Measurements from ENCODE around the gene RBM44. TPM values are rescaled to one million over a fixed set of nuclear protein-coding genes. Genes with fewer than 3 reads are reported as not detected.

The RBM44 gene
- total and polyA plus RNA-seq, 3 donors from 2014 or later: 15.0 to 23.4 (median 21.1) TPM

- no peak overlapping the region for H3K4me3 ChIP-seq
- DNase-seq: no peak
- no peaks in the 10 kb centered on the region for H3K27me3 ChIP-seq
- no peak overlapping the region for H3K27ac ChIP-seq
- H3K9me3 ChIP-seq: no peaks in the 10 kb centered on the region
- TF ChIP-seq POLR2A (IDR thresholded peaks at IDR 0.05): no peak
- TF ChIP-seq, protein P1, sequence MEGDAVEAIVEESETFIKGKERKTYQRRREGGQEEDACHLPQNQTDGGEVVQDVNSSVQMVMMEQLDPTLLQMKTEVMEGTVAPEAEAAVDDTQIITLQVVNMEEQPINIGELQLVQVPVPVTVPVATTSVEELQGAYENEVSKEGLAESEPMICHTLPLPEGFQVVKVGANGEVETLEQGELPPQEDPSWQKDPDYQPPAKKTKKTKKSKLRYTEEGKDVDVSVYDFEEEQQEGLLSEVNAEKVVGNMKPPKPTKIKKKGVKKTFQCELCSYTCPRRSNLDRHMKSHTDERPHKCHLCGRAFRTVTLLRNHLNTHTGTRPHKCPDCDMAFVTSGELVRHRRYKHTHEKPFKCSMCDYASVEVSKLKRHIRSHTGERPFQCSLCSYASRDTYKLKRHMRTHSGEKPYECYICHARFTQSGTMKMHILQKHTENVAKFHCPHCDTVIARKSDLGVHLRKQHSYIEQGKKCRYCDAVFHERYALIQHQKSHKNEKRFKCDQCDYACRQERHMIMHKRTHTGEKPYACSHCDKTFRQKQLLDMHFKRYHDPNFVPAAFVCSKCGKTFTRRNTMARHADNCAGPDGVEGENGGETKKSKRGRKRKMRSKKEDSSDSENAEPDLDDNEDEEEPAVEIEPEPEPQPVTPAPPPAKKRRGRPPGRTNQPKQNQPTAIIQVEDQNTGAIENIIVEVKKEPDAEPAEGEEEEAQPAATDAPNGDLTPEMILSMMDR (IDR thresholded peaks at IDR 0.05): no peak
- no peaks in the 10 kb centered on the region for H3K4me1 ChIP-seq
- H3K36me3 ChIP-seq (ENCODE audit: low read depth, missing control alignments): no peaks in the 10 kb centered on the region
- 74 to 84% methylated on average over 2 of the region's 2 CpGs for WGBS, 2 donors
- intact Hi-C loops (cut with DNase I; ENCODE audit: low total_unique reads): no loop called here
Measured at GRCh38 chr2:237819231-237819630, 20.7 kb downstream of the RBM44 start.

DNA sequence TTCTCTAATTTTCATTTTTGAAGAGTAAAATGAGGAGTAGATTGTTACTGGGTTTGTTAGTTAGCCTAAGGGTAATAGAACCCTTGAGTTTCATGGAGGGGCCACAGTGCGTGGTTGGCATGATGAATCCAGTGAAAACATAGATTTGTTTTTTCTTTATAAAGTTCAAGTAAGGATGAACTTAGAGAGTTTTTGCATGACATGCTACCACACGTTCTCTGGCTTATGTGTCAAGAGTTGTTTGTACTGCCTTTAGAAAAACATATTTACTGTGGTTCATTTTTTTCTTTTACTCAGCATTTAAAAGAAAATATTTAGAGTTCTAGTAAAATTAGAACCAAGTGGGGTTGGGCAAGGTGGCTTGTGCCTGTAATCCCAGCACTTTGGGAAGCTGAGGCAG lies 21.8 kb downstream of the RBM44 start:
- intact Hi-C loops (cut with DNase I; ENCODE audit: low total_unique reads): no loop called here
- TF ChIP-seq, protein P1 (IDR thresholded peaks at IDR 0.05): no peak
- TF ChIP-seq POLR2A (IDR thresholded peaks at IDR 0.05): no peak
- no peaks in the 10 kb centered on the region for H3K36me3 ChIP-seq (ENCODE audit: low read depth, missing control alignments)
- WGBS, 2 donors: 90 to 94% methylated on average over 2 of the region's 2 CpGs
- no peak for DNase-seq
- no peaks in the 10 kb centered on the region for H3K27me3 ChIP-seq
- H3K27ac ChIP-seq: no peak overlapping the region
- no peaks in the 10 kb centered on the region for H3K9me3 ChIP-seq
- no peaks in the 10 kb centered on the region for H3K4me1 ChIP-seq
- H3K4me3 ChIP-seq: no peak overlapping the region

- H3K27me3 ChIP-seq: no peaks in the 10 kb centered on the region
- H3K4me3 ChIP-seq: no peak overlapping the region
- H3K4me1 ChIP-seq: no peaks in the 10 kb centered on the region
- no peak for DNase-seq
- H3K27ac ChIP-seq: no peak overlapping the region
- WGBS, 2 donors: 94 to 97% methylated on average over 2 of the region's 2 CpGs
- no peaks in the 10 kb centered on the region for H3K9me3 ChIP-seq
- intact Hi-C loops (cut with DNase I; ENCODE audit: low total_unique reads): no loop called here
- TF ChIP-seq POLR2A (IDR thresholded peaks at IDR 0.05): no peak
- TF ChIP-seq, protein P1 (IDR thresholded peaks at IDR 0.05): no peak
- H3K36me3 ChIP-seq (ENCODE audit: low read depth, missing control alignments): no peaks in the 10 kb centered on the region
Measured at GRCh38 chr2:237823544-237823943, 25.0 kb downstream of the RBM44 start.

- TF ChIP-seq POLR2A (IDR thresholded peaks at IDR 0.05): no peak
- TF ChIP-seq, protein P1 (IDR thresholded peaks at IDR 0.05): no peak
- H3K4me3 ChIP-seq: no peak overlapping the region
- no peaks in the 10 kb centered on the region for H3K9me3 ChIP-seq
- 91 to 94% methylated on average over 6 of the region's 6 CpGs for WGBS, 2 donors
- intact Hi-C loops (cut with DNase I; ENCODE audit: low total_unique reads): no loop called here
- H3K4me1 ChIP-seq: no peaks in the 10 kb centered on the region
- H3K27ac ChIP-seq: no peak overlapping the region
- no peaks in the 10 kb centered on the region for H3K36me3 ChIP-seq (ENCODE audit: low read depth, missing control alignments)
- H3K27me3 ChIP-seq: no peaks in the 10 kb centered on the region
- DNase-seq: no peak
Measured at GRCh38 chr2:237824085-237824484, 25.5 kb downstream of the RBM44 start.

DNA sequence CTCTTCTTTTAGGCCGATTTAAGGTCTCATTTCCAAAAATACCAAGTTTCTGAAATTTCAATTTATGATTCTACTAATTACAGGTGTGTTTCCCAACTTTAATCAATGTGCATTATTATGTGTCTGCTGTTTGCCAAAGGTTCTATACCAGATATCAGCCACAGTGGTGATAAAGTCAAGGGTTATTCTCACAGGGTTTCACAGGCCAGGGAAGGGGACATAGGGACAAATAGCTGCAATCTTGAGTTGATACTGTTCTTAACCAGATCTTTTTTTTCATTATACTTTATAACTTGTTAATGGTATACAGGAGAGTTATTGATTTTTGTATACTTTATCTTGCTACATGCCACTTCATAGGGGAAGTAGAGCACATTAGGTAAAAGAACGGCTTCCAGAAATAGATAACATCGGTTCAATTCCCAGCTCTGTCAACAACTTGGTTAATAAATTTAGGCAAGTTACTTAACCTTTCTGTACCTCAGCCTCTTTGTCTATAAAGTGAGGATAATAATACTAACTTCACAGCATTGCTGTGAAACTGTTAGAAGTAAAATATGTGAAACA lies 28.9 kb downstream of the RBM44 start:
- no peak for DNase-seq
- H3K27ac ChIP-seq: no peak overlapping the region
- intact Hi-C loops (cut with DNase I; ENCODE audit: low total_unique reads): no loop called here
- no peaks in the 10 kb centered on the region for H3K36me3 ChIP-seq (ENCODE audit: low read depth, missing control alignments)
- no peaks in the 10 kb centered on the region for H3K9me3 ChIP-seq
- TF ChIP-seq POLR2A (IDR thresholded peaks at IDR 0.05): no peak
- TF ChIP-seq, protein P1 (IDR thresholded peaks at IDR 0.05): no peak
- H3K4me3 ChIP-seq: no peak overlapping the region
- 79 to 88% methylated on average over 3 of the region's 3 CpGs for WGBS, 2 donors
- no peaks in the 10 kb centered on the region for H3K4me1 ChIP-seq
- H3K27me3 ChIP-seq: no peaks in the 10 kb centered on the region

Data from testis (tissue), 3 donors.